GM19043 (cell line): ENCODE data around the gene COX18.

ENCODE experiments used
- ATAC-seq: cut with Tn5 transposase; IDR thresholded peaks from one replicate; pipeline ENCODE4 v1.9.1; 2021; ENCODE audit warnings: low read depth; ENCODE audit not compliant: unreplicated experiment

COX18 gene

GRCh38 chr4:73053974-73054480 is 15.5 kb downstream of the COX18 start:
- ATAC-seq: no peak

- ATAC-seq: no peak
Observed at GRCh38 chr4:73053076-73053475, 16.4 kb downstream of the COX18 start.

GRCh38 chr4:73051625-73052024 is 17.9 kb downstream of the COX18 start:
- ATAC-seq: no peak

- no peak for ATAC-seq
Observed at GRCh38 chr4:73045879-73046278, 23.6 kb downstream of the COX18 start.

- no peak for ATAC-seq
Observed at GRCh38 chr4:73037057-73037456, 32.5 kb downstream of the COX18 start.

GRCh38 chr4:73036123-73036522 is 33.4 kb downstream of the COX18 start:
- ATAC-seq: no peak

GRCh38 chr4:73034896-73035295 is 34.6 kb downstream of the COX18 start:
- ATAC-seq: no peak

GRCh38 chr4:73028621-73029020 is 40.9 kb downstream of the COX18 start:
- no peak for ATAC-seq

- no peak for ATAC-seq
Observed at GRCh38 chr4:73021634-73022033, 47.9 kb downstream of the COX18 start.

- no peak for ATAC-seq
Observed at GRCh38 chr4:73019462-73020047, 50.0 kb downstream of the COX18 start.

- no peak for ATAC-seq
Observed at GRCh38 chr4:73018595-73018994, 50.9 kb downstream of the COX18 start.

- ATAC-seq: no peak
Observed at GRCh38 chr4:73013310-73013709, 56.2 kb downstream of the COX18 start.

GRCh38 chr4:73012673-73013072 is 56.8 kb downstream of the COX18 start:
- ATAC-seq: no peak

- no peak for ATAC-seq
Observed at GRCh38 chr4:73011629-73011985, 57.9 kb downstream of the COX18 start.

GRCh38 chr4:73010789-73011628 is 58.5 kb downstream of the COX18 start:
- ATAC-seq: no peak

- no peak for ATAC-seq
Observed at GRCh38 chr4:73007526-73008100, 61.9 kb downstream of the COX18 start.

GRCh38 chr4:73006286-73006990 is 63.1 kb downstream of the COX18 start:
- peak; percentile 83 for ATAC-seq

- ATAC-seq: no peak
Observed at GRCh38 chr4:73005514-73005913, 64.0 kb downstream of the COX18 start.
